RWPE2 (cell line): ENCODE results near the gene CDS1.

ENCODE experiments used
- ATAC-seq: fragments of 200-7000 bp; cut with Tn5 transposase; 3 replicates; pipeline ENCODE4 v1.9.1; 2021; ENCODE audit warnings: low read depth
- DNase-seq: peaks from one replicate; pipeline ENCODE4 v3.0.0-alpha.2; 2020; ENCODE audit warnings: low spot score
- H3K27ac ChIP-seq: fragments of 450-650 bp; 2 replicates; pipeline ENCODE4 v1.5.1; 2017; ENCODE audit warnings: mild to moderate bottlenecking; ENCODE audit not compliant: poor library complexity, severe bottlenecking
- H3K27me3 ChIP-seq: fragments of 250-450 bp; sonication (Bioruptor Pico); 2 replicates; pipeline ENCODE4 v1.5.1; 2021; ENCODE audit warnings: mild to moderate bottlenecking, moderate library complexity; ENCODE audit not compliant: insufficient read depth, poor library complexity, severe bottlenecking
- H3K36me3 ChIP-seq: fragments of 250-450 bp; sonication (Bioruptor Pico); 2 replicates; pipeline ENCODE4 v1.5.1; 2020; ENCODE audit warnings: low read depth, mild to moderate bottlenecking, moderate library complexity
- H3K4me1 ChIP-seq: fragments of 250-450 bp; sonication (Bioruptor Pico); 2 replicates; pipeline ENCODE4 v1.5.1; 2021; ENCODE audit warnings: mild to moderate bottlenecking, moderate library complexity; ENCODE audit not compliant: insufficient read depth, poor library complexity, severe bottlenecking
- H3K4me3 ChIP-seq: fragments of 250-450 bp; sonication (Bioruptor Pico); 2 replicates; pipeline ENCODE4 v1.5.1; 2021; ENCODE audit warnings: mild to moderate bottlenecking, moderate library complexity; ENCODE audit not compliant: severe bottlenecking
- H3K9me3 ChIP-seq: fragments of 250-450 bp; sonication (Bioruptor Pico); 2 replicates; pipeline ENCODE4 v1.5.1; 2021; ENCODE audit warnings: mild to moderate bottlenecking, moderate library complexity; ENCODE audit not compliant: severe bottlenecking
- TF ChIP-seq, protein P1 (sequence below): fragments of 450-650 bp; IDR thresholded peaks from one replicate; pipeline ENCODE4 v1.5.1; 2017; ENCODE audit warnings: mild to moderate bottlenecking, moderate library complexity; ENCODE audit not compliant: poor library complexity, severe bottlenecking

CDS1 gene

GRCh38 chr4:84573385-84574068, 9.4 kb upstream of the CDS1 start:
- ATAC-seq (peak; percentile 81), DNase-seq (no peak)
- H3K4me3 ChIP-seq, result no peak overlapping the region
- peak overlapping the region; percentile 49 for H3K27ac ChIP-seq
- no peaks in the 10 kb centered on the region for H3K36me3 ChIP-seq
- H3K4me1 ChIP-seq, result peaks cover 3% of the 10 kb centered on the region
- TF ChIP-seq, protein P1, sequence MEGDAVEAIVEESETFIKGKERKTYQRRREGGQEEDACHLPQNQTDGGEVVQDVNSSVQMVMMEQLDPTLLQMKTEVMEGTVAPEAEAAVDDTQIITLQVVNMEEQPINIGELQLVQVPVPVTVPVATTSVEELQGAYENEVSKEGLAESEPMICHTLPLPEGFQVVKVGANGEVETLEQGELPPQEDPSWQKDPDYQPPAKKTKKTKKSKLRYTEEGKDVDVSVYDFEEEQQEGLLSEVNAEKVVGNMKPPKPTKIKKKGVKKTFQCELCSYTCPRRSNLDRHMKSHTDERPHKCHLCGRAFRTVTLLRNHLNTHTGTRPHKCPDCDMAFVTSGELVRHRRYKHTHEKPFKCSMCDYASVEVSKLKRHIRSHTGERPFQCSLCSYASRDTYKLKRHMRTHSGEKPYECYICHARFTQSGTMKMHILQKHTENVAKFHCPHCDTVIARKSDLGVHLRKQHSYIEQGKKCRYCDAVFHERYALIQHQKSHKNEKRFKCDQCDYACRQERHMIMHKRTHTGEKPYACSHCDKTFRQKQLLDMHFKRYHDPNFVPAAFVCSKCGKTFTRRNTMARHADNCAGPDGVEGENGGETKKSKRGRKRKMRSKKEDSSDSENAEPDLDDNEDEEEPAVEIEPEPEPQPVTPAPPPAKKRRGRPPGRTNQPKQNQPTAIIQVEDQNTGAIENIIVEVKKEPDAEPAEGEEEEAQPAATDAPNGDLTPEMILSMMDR, result no peak
- no peaks in the 10 kb centered on the region for H3K9me3 ChIP-seq
- no peaks in the 10 kb centered on the region for H3K27me3 ChIP-seq

GRCh38 chr4:84574069-84574720, 8.7 kb upstream of the CDS1 start:
- TF ChIP-seq, protein P1, result no peak
- no peak overlapping the region for H3K4me3 ChIP-seq
- H3K27me3 ChIP-seq, result no peaks in the 10 kb centered on the region
- H3K36me3 ChIP-seq, result no peaks in the 10 kb centered on the region
- H3K4me1 ChIP-seq, result peaks cover 3% of the 10 kb centered on the region
- H3K9me3 ChIP-seq, result no peaks in the 10 kb centered on the region
- DNase-seq (no peak), ATAC-seq (no peak)
- H3K27ac ChIP-seq, result peak overlapping the region; percentile 49

GRCh38 chr4:84578540-84579402, 4.2 kb upstream of the CDS1 start:
- H3K4me1 ChIP-seq, result peaks cover 7% of the 10 kb centered on the region
- H3K27ac ChIP-seq, result no peak overlapping the region
- DNase-seq, result no peak
- no peak overlapping the region for H3K4me3 ChIP-seq
- TF ChIP-seq, protein P1, result peak; percentile 92
- no peaks in the 10 kb centered on the region for H3K9me3 ChIP-seq
- no peaks in the 10 kb centered on the region for H3K36me3 ChIP-seq
- H3K27me3 ChIP-seq, result no peaks in the 10 kb centered on the region
- ATAC-seq, result no peak

GRCh38 chr4:84579403-84579776, 3.5 kb upstream of the CDS1 start:
- H3K27ac ChIP-seq, result no peak overlapping the region
- H3K9me3 ChIP-seq, result no peaks in the 10 kb centered on the region
- no peak for DNase-seq
- ATAC-seq, result no peak
- no peaks in the 10 kb centered on the region for H3K27me3 ChIP-seq
- TF ChIP-seq, protein P1, result no peak
- H3K36me3 ChIP-seq, result no peaks in the 10 kb centered on the region
- H3K4me1 ChIP-seq, result peaks cover 5% of the 10 kb centered on the region
- no peak overlapping the region for H3K4me3 ChIP-seq
